NCI-H146 (cell line): Measurements from ENCODE around the gene ABCA7.

Experiments used
- DNase-seq: peaks from one replicate; lab custom pipeline; 2025; lab: John Stamatoyannopoulos, UW

ABCA7 gene

DNA sequence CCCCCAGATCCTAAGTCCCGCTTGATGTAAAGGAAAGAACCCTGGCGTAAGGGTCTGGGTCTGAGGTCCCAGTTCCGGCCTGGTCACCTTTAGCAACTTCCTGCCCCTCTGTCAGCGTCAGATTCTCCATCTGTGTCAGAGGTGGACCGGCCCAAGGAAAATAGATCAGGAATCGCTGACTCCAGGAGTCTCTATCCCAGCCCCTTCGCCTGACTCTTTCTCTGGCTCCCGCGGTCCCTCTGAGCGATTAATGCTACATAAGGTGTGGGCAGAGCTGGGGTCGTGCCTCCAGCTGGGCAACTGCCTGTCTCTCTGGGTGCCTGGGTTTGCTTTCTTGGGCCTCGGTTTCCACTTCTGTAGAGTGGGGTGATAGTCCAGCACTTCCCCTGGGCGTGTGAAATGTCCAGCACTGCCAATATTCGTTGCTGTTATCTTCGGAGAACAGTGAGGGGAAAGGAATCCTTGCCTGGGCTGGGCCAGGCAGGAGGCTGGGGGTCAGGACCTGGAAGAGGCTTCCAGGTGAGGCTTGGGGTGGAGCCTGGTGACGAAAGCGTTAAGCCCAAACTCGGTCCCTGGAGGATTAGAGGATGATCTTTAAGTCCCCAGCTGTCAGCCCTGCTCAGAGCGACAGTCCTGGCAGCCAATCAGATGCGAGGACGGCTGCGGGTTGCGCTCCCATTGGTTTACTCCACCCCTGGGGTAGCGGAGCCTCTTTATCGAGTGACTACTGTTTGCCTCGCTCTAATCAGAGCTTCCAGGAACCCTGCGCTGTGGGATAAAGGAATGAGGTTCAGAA, 767 bp downstream of the ABCA7 start:
- peak; percentile 82 for DNase-seq

DNA sequence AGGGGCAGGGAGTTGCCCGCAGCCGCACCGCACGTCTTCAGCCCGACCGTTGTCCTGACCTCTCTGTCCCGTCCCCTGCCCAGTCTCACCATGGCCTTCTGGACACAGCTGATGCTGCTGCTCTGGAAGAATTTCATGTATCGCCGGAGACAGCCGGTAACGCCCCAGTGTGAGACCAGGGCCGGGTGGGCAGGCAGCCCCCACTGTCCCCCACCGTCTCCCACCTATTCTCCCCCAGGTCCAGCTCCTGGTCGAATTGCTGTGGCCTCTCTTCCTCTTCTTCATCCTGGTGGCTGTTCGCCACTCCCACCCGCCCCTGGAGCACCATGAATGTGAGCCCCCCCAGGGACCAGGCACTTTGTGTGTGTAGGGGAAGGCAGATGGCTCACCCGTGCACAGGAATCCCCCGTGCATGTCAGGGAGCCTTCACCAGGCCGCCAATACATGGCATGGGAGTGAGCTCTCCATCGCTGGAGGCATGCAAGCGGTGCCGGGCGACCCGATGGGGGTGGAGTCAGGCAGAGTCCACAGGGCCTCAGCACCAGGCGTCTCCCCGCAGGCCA, 1.4 kb downstream of the ABCA7 start:
- no peak for DNase-seq

DNA sequence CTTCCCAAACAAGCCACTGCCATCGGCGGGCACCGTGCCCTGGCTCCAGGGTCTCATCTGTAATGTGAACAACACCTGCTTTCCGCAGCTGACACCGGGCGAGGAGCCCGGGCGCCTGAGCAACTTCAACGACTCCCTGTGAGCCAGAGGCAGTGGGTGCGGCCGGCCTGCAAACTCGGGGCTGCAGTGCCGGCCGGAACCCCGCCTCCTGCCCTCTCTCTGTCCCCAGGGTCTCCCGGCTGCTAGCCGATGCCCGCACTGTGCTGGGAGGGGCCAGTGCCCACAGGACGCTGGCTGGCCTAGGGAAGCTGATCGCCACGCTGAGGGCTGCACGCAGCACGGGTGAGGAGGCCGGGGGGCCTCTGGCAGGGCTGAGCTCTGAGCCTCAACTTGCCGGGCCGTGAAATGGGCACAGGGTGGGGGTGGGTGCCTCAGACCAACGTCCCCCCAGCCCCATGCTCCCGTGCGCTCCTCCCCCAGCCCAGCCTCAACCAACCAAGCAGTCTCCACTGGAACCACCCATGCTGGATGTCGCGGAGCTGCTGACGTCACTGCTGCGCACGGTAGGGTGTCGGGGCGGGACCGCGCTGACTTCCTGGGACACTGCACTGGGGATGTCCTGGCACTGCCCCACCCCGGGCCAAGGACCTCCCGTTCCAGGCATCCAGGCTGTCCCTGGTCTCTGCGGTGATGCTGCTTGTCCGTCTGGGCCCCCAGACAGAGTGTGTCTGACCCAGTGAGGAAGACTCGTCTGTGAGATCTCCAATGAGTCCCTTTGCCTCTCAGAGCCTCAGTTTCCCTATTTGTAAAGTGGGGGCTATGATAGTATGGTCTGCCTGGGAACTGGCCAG, 2.2 kb downstream of the ABCA7 start:
- DNase-seq: no peak

DNA sequence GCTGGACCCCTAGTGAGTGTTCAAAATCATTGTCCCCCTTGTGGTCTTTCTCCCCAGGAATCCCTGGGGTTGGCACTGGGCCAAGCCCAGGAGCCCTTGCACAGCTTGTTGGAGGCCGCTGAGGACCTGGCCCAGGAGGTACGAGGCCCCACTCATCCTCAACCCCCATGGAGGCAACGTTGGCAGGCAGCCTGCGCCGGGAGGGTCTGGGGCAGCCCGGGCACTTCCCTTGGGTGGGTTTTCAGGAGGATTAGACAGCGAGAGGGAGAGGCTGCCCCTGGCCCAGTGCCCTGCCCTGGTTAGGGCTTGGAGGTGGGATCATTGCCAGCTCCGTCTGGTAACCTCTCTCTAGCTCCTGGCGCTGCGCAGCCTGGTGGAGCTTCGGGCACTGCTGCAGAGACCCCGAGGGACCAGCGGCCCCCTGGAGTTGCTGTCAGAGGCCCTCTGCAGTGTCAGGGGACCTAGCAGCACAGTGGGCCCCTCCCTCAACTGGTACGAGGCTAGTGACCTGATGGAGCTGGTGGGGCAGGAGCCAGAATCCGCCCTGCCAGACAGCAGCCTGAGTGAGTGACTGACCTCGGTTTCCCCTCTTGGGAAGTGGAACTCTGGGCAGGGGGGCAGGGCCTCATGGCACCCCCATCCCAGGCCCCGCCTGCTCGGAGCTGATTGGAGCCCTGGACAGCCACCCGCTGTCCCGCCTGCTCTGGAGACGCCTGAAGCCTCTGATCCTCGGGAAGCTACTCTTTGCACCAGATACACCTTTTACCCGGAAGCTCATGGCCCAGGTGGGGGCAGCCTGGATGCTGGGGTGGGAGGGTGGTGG, 3.0 kb downstream of the ABCA7 start:
- DNase-seq: no peak

DNA sequence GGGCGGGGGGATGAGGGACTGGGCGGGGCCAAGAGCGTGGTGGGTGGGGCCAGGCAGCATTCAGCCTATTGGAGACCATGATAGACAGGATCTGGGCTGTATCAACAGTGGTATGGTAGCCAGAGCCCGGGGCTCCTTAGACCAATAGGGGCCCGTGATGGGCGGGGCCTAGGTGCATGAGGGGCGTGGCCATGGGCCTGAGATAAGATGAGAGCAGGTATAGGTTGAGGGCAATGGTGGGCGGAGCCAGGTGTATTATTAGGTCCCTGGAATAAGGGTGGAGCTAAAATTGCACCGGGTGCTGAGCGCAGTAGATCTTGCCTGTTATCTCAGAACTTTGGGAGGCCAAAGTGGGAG, 5.3 kb downstream of the ABCA7 start:
- no peak for DNase-seq

DNA sequence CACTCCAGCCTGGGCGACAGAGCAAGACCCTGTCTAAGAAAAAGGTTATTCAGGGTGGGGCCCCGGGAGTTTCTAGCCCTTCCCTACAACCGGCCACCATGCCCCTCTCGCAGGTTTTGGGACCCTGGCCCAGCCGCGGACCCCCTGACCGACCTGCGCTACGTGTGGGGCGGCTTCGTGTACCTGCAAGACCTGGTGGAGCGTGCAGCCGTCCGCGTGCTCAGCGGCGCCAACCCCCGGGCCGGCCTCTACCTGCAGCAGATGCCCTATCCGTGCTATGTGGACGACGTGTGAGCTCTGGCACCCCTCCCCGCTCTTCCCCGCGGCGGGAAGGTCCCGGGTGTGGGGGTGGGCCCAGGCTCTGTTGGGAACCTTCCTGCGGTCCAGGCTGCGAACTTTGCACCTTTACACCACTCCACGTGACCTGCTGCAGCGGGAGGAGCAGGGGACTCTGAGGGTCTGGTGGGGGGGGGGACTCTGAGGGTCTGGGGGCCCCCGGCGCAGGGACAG, 6.3 kb downstream of the ABCA7 start:
- no peak for DNase-seq

DNA sequence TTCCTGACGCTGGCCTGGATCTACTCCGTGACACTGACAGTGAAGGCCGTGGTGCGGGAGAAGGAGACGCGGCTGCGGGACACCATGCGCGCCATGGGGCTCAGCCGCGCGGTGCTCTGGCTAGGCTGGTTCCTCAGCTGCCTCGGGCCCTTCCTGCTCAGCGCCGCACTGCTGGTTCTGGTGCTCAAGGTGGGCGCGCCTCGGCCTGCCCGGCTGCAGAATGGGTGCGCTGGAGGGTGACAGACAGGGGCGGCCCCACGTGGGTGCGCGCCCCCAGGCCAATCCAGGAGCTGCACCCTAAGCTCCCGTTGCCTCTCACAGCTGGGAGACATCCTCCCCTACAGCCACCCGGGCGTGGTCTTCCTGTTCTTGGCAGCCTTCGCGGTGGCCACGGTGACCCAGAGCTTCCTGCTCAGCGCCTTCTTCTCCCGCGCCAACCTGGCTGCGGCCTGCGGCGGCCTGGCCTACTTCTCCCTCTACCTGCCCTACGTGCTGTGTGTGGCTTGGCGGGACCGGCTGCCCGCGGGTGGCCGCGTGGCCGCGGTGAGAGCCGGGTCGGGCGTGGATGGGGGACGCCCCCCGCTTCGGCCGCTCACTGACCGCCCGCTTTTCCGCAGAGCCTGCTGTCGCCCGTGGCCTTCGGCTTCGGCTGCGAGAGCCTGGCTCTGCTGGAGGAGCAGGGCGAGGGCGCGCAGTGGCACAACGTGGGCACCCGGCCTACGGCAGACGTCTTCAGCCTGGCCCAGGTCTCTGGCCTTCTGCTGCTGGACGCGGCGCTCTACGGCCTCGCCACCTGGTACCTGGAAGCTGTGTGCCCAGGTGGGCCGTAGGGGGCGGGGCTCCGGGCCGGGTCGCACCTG, 7.2 kb downstream of the ABCA7 start:
- DNase-seq: no peak

DNA sequence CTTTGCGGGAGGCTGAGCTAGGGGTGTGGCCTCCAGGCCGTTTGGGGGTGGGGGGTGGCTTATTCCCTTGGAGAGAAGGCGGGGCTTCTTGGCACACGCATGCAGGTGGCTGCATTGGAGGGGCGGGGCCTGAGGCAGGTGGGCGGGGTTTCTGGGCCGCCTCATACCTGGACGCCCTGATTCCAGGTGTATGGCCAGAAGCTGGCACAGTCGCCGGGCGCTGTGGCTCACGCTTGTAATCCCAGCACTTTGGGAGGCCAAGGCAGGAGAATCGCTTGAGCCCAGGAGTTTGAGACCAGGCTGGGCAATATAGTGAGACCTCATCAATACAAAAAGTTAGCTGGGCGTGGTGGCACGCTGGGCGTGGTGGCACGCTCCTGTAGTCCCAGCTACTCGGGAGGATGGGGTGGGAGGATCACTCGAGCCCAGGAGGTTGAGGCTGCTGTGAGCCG, 7.8 kb downstream of the ABCA7 start:
- DNase-seq: no peak

DNA sequence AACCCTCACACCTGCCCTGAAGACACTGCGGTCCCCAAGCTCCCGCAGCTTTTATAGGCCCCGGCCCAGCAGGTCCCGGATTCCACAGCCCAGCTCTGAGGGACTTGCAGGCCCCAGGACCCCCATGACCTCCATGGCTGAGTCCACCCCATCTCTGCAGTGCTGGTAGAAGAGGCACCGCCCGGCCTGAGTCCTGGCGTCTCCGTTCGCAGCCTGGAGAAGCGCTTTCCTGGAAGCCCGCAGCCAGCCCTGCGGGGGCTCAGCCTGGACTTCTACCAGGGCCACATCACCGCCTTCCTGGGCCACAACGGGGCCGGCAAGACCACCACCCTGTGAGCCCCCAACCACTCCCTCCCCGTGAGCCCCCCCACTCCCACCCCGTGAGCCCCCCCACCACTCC, 9.2 kb downstream of the ABCA7 start:
- DNase-seq: no peak

DNA sequence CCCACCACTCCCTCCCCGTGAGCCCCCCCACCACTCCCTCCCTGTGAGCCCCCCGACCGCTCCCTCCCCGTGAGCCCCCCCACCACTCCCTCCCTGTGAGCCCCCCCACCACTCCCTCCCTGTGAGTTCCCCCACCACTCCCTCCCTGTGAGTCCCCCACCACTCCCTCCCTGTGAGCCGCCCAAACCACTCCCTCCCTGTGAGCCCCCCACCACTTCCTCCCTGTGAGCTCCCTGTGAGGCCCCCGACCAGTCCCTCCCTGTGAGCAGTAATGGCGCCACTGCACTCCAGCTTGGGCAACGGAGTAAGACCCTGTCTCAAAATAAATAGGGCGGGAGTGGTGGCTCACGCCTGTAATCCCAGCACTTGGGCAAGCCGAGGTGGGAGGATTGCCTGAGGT, 9.9 kb downstream of the ABCA7 start:
- DNase-seq: no peak

DNA sequence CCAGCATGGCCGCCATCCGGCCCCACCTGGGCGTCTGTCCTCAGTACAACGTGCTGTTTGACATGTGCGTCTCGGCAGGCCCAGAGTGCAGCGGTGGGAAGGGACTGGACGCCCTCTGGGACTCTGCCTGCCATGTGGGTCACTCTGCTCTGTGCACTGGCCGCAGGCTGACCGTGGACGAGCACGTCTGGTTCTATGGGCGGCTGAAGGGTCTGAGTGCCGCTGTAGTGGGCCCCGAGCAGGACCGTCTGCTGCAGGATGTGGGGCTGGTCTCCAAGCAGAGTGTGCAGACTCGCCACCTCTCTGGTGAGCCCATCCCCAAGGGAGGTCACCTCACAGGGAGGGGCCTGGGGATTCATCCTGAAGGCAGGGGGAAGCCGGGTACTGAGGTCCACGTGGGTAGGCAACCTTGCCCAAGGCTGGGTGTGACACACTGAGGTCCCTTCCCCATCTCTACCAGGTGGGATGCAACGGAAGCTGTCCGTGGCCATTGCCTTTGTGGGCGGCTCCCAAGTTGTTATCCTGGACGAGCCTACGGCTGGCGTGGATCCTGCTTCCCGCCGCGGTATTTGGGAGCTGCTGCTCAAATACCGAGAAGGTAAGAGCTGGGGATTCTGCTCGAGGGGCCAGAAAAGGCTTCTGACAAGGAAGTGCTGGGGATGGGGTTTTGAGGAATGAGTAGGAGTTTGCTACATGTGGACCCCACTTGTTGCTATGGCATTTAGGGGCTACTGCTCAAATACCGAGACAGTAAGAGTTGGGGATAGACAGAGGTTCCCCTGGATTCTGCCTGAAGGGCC, 11.3 kb downstream of the ABCA7 start:
- no peak for DNase-seq

DNA sequence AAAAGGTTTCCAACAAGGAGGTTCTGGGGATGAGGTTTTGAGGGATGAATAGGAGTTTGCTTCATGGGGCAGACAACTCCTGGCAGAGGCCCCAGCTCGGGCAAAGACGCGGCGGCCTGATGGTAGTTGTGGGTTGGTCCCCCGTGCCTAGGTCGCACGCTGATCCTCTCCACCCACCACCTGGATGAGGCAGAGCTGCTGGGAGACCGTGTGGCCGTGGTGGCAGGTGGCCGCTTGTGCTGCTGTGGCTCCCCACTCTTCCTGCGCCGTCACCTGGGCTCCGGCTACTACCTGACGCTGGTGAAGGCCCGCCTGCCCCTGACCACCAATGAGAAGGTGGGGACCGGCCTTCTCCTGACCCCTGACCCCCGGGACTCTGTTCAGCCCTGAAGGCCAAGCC, 11.9 kb downstream of the ABCA7 start:
- DNase-seq: no peak

DNA sequence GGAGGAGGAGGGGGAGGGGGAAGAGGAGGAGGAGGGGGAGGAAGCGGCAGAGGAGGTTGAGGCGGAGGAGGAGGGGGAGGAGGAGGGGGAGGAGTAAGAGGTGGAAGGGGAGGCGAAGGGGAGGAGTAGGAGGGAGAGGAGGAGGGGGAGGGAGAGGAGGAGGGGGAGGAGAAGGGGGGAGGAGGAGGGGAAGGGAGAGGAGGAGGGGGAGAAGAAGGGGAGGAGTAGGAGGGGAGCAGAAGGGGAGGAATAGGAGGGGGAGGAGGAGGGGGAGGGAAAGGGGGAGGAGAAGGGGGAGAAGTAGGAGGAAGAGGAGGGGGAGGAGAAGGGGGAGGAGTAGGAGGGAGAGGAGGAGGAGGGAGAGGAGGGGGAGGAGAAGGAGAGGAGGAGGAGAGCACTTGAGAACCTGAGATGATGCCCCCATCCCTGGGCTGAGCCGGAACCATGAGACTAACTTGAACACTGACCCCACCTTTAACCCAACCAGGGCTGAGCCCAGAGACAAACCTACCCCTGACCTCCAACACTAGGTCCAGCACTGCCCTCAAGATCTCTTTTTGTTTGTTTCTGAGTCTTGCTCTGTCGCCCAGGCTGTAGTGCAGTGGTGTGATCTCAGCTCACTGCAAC, 12.6 kb downstream of the ABCA7 start:
- no peak for DNase-seq

DNA sequence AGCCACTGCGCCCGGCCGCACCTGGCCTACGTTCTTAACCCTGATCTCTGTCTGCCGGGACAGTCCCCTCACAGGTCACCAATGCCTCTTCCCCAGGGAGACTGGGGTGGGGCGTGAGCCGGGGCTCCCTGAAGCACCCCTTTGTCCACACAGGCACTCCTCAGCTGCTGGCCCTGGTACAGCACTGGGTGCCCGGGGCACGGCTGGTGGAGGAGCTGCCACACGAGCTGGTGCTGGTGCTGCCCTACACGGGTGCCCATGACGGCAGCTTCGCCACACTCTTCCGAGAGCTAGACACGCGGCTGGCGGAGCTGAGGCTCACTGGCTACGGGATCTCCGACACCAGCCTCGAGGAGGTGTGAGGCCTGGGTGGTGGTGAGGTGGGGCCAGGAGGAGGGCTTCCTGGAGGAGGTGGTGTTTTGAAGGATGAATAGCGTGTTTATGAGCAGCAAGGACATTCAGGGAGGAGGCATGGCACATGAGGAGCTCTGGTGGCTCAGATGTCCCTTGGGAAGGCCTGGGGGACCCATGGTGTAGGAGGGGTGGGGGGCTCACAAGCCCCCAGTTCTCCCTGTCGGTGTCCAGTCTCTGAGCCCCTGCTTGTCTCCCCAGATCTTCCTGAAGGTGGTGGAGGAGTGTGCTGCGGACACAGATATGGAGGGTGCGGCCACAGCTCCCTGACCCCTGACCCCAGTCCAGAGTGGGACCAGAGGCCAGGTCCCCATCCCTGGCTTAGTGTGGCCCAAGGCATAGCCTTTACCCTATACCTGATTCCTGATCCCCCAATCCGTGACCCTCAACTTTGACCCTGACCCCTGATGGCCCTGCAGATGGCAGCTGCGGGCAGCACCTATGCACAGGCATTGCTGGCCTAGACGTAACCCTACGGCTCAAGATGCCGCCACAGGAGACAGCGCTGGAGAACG, 13.5 kb downstream of the ABCA7 start:
- DNase-seq: no peak

DNA sequence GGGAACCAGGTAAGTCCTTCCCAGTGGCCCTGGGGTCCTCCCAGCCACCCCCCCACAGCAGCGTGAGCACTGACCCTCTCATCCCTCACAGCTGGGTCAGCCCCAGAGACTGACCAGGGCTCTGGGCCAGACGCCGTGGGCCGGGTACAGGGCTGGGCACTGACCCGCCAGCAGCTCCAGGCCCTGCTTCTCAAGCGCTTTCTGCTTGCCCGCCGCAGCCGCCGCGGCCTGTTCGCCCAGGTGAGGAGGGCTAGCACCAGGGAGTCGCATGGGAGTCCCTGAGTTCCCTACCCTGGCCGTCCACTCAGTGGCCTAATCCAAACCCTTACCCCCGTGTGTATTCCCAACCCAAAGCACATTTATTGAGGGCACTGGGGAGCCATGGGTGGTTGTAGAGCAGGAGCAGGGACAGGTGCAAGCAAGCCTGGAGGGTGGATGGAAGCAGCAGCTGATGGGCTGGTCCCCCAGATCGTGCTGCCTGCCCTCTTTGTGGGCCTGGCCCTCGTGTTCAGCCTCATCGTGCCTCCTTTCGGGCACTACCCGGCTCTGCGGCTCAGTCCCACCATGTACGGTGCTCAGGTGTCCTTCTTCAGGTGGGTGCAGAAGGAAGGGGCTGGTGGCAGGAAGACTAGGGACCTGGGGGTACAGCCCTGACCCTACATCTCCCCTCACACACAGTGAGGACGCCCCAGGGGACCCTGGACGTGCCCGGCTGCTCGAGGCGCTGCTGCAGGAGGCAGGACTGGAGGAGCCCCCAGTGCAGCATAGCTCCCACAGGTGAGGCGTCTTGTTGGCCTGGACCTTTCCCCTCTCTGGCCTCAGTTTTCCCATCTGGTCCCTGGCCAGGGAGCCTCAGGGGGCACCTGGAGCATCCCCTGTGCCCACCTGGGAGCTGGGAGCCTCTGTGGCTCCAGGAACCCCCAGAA, 14.5 kb downstream of the ABCA7 start:
- no peak for DNase-seq

DNA sequence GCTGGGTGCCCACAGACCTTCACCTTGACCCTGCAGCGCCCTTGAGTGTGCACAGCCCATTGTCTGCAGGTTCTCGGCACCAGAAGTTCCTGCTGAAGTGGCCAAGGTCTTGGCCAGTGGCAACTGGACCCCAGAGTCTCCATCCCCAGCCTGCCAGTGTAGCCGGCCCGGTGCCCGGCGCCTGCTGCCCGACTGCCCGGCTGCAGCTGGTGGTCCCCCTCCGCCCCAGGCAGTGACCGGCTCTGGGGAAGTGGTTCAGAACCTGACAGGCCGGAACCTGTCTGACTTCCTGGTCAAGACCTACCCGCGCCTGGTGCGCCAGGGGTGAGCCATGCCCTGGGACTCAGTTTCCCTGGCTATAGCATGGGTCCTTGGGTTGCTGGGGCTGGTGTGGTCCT, 15.1 kb downstream of the ABCA7 start:
- no peak for DNase-seq

DNA sequence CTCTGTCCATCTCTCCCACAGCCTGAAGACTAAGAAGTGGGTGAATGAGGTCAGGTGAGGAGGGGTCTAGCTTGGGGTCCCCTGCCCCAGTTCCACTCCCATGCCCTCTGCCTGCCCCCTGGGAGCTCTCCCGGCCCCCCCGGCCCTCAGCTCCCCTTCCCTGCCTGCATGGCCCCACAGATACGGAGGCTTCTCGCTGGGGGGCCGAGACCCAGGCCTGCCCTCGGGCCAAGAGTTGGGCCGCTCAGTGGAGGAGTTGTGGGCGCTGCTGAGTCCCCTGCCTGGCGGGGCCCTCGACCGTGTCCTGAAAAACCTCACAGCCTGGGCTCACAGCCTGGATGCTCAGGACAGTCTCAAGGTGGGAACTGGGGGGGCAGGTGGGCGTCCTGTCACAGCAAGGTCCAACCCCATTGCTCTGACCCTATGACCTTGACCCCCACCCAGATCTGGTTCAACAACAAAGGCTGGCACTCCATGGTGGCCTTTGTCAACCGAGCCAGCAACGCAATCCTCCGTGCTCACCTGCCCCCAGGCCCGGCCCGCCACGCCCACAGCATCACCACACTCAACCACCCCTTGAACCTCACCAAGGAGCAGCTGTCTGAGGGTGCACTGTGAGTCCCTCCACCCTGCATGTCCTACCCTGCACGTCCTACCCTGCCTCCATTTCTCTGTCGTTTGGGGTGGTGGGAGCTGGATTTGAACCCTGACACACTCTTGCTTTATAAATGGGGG, 16.1 kb downstream of the ABCA7 start:
- DNase-seq: no peak
